Measurements from ENCODE around the gene ZNF521. TPM values are rescaled to one million over a fixed set of nuclear protein-coding genes. Genes with fewer than 3 reads are reported as not detected.

Gene ZNF521
- total RNA-seq, 2 experiments from 2014 or later = 0.85 to 2.8 TPM

- Histone ChIP-seq H3K9me2 (ENCODE audit: insufficient read depth, low read length) (no peaks in the 10 kb centered on the region), H3K27ac (ENCODE audit: low read depth, low read length, poor library complexity, severe bottlenecking) (no peak overlapping the region), H3K4me3 (ENCODE audit: low read depth, low read length, poor library complexity, severe bottlenecking) (no peak overlapping the region), H3K4me1 (ENCODE audit: insufficient read depth, low read length, poor library complexity, severe bottlenecking) (peaks cover 18% of the 10 kb centered on the region), H3K36me3 (ENCODE audit: insufficient read depth, low read length) (no peaks in the 10 kb centered on the region), H3K4me2 (ENCODE audit: low read length) (no peak overlapping the region), H3K79me2 (ENCODE audit: insufficient read depth, low read depth, low read length) (no peaks in the 10 kb centered on the region), H4K20me1 (ENCODE audit: insufficient read depth, low read length) (no peaks in the 10 kb centered on the region), H3K9me3 (ENCODE audit: low read length) (no peaks in the 10 kb centered on the region), H2AFZ (ENCODE audit: low read length) (no peak overlapping the region)
- intact Hi-C loops (cut with micrococcal nuclease; ENCODE audit: unreplicated experiment) = no loop called here
- DNase-seq (ENCODE audit: low spot score) = no peak
- ChIA-PET POLR2A (no interaction called here), CTCF (ENCODE audit: unreplicated experiment) (no interaction called here)
- TF ChIP-seq EZH2phosphoT487 (IDR thresholded peaks at IDR 0.05; ENCODE audit: borderline replicate concordance, low read depth, low read length) (no peak), CTCF (conservative IDR thresholded peaks at IDR 0.05; ENCODE audit: low read length) (no peak)
- no TSS peak for BruUV-seq (replicated peaks)
These were observed 274.7 kb downstream of the ZNF521 start for GRCh38 chr18:25077038-25077943.

GRCh38 chr18:25075783-25076182, 276.2 kb downstream of the ZNF521 start:
- no peak for DNase-seq (ENCODE audit: low spot score)
- Histone ChIP-seq H3K27ac (ENCODE audit: low read depth, low read length, poor library complexity, severe bottlenecking) (no peak overlapping the region), H3K9me2 (ENCODE audit: insufficient read depth, low read length) (no peaks in the 10 kb centered on the region), H3K4me1 (ENCODE audit: insufficient read depth, low read length, poor library complexity, severe bottlenecking) (peaks cover 3% of the 10 kb centered on the region), H4K20me1 (ENCODE audit: insufficient read depth, low read length) (no peaks in the 10 kb centered on the region), H2AFZ (ENCODE audit: low read length) (no peak overlapping the region), H3K9me3 (ENCODE audit: low read length) (no peaks in the 10 kb centered on the region), H3K4me3 (ENCODE audit: low read depth, low read length, poor library complexity, severe bottlenecking) (no peak overlapping the region), H3K79me2 (ENCODE audit: insufficient read depth, low read depth, low read length) (no peaks in the 10 kb centered on the region), H3K36me3 (ENCODE audit: insufficient read depth, low read length) (no peaks in the 10 kb centered on the region), H3K4me2 (ENCODE audit: low read length) (no peak overlapping the region)
- TF ChIP-seq CTCF (conservative IDR thresholded peaks at IDR 0.05; ENCODE audit: low read length) = no peak
- TF ChIP-seq EZH2phosphoT487 (IDR thresholded peaks at IDR 0.05; ENCODE audit: borderline replicate concordance, low read depth, low read length) = no peak
- CTCF ChIA-PET (ENCODE audit: unreplicated experiment) = no interaction called here
- no TSS peak for BruUV-seq (replicated peaks)
- intact Hi-C loops (cut with micrococcal nuclease; ENCODE audit: unreplicated experiment) = no loop called here
- POLR2A ChIA-PET = no interaction called here

GRCh38 chr18:25075331-25075730, 276.6 kb downstream of the ZNF521 start:
- Histone ChIP-seq H3K27ac (ENCODE audit: low read depth, low read length, poor library complexity, severe bottlenecking) (no peak overlapping the region), H3K9me2 (ENCODE audit: insufficient read depth, low read length) (no peaks in the 10 kb centered on the region), H4K20me1 (ENCODE audit: insufficient read depth, low read length) (no peaks in the 10 kb centered on the region), H2AFZ (ENCODE audit: low read length) (no peak overlapping the region), H3K9me3 (ENCODE audit: low read length) (no peaks in the 10 kb centered on the region), H3K79me2 (ENCODE audit: insufficient read depth, low read depth, low read length) (no peaks in the 10 kb centered on the region), H3K4me3 (ENCODE audit: low read depth, low read length, poor library complexity, severe bottlenecking) (no peak overlapping the region), H3K36me3 (ENCODE audit: insufficient read depth, low read length) (no peaks in the 10 kb centered on the region), H3K4me2 (ENCODE audit: low read length) (no peak overlapping the region), H3K4me1 (ENCODE audit: insufficient read depth, low read length, poor library complexity, severe bottlenecking) (no peaks in the 10 kb centered on the region)
- intact Hi-C loops (cut with micrococcal nuclease; ENCODE audit: unreplicated experiment) = no loop called here
- ChIA-PET POLR2A (no interaction called here), CTCF (ENCODE audit: unreplicated experiment) (no interaction called here)
- no TSS peak for BruUV-seq (replicated peaks)
- no peak for TF ChIP-seq CTCF (conservative IDR thresholded peaks at IDR 0.05; ENCODE audit: low read length)
- no peak for TF ChIP-seq EZH2phosphoT487 (IDR thresholded peaks at IDR 0.05; ENCODE audit: borderline replicate concordance, low read depth, low read length)
- no peak for DNase-seq (ENCODE audit: low spot score)

Data from OCI-LY7 (cell line).